ENCODE results near the gene BPGM. TPM values are rescaled to one million over a fixed set of nuclear protein-coding genes. Genes with fewer than 3 reads are reported as not detected.

The BPGM gene
- total RNA-seq, 1 donor from 2014 or later: 11.6 TPM

DNA sequence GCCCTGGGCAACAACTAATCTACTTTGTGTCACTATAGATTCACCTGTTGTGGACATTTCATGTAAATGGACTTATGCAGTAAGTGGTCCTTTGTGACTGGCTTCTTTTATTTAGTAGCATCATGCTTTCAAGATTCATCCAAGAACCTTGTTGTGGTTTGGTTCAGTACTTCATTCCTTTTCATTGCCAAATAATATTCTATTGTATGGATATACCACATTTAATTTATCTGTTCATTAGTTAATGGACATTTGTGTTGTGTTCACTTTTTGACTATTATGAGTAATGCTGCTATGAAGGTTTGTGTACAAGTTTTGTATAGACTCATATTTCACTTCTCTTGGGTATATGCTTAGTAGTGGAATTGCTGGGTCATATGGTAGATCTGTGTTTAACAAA lies 27.8 kb downstream of the BPGM start:
- TF ChIP-seq, protein P1, sequence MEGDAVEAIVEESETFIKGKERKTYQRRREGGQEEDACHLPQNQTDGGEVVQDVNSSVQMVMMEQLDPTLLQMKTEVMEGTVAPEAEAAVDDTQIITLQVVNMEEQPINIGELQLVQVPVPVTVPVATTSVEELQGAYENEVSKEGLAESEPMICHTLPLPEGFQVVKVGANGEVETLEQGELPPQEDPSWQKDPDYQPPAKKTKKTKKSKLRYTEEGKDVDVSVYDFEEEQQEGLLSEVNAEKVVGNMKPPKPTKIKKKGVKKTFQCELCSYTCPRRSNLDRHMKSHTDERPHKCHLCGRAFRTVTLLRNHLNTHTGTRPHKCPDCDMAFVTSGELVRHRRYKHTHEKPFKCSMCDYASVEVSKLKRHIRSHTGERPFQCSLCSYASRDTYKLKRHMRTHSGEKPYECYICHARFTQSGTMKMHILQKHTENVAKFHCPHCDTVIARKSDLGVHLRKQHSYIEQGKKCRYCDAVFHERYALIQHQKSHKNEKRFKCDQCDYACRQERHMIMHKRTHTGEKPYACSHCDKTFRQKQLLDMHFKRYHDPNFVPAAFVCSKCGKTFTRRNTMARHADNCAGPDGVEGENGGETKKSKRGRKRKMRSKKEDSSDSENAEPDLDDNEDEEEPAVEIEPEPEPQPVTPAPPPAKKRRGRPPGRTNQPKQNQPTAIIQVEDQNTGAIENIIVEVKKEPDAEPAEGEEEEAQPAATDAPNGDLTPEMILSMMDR (IDR thresholded peaks at IDR 0.05): no peak
- Mint-ChIP-seq H3K4me1 (ENCODE audit: unreplicated experiment) (peaks cover 12% of the 10 kb centered on the region), H3K9me3 (ENCODE audit: unreplicated experiment) (no peaks in the 10 kb centered on the region), H3K36me3 (ENCODE audit: unreplicated experiment) (peaks cover 6% of the 10 kb centered on the region), H3K27me3 (ENCODE audit: unreplicated experiment) (no peaks in the 10 kb centered on the region), H3K4me3 (ENCODE audit: unreplicated experiment) (no peak overlapping the region), H3K27ac (ENCODE audit: unreplicated experiment) (no peak overlapping the region)
- no peak for DNase-seq (ENCODE audit: extremely low spot score, unreplicated experiment)

DNA sequence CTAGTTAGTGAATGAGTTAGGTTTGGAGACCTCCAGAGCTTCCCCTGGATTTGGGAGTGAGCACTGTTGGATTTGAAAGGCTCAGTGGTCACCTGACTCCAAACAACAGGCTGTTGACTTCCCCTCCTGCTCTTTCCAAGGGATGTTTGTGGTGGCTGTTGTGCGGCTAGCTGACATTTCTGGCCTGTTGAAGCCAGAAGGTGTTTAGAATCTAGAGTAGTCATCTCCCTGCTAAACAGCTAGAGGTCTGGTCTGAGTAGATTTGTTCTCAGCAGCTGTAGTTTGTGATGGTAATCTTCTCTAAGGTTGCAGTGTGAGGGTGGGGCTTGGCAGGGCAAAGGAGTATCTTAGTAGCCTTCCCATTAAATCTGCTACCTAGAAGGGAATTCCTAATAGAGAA lies 30.1 kb downstream of the BPGM start:
- Mint-ChIP-seq H3K9me3 (ENCODE audit: unreplicated experiment) (no peaks in the 10 kb centered on the region), H3K4me1 (ENCODE audit: unreplicated experiment) (peaks cover 4% of the 10 kb centered on the region), H3K27me3 (ENCODE audit: unreplicated experiment) (no peaks in the 10 kb centered on the region), H3K36me3 (ENCODE audit: unreplicated experiment) (peaks cover 14% of the 10 kb centered on the region), H3K4me3 (ENCODE audit: unreplicated experiment) (no peak overlapping the region), H3K27ac (ENCODE audit: unreplicated experiment) (no peak overlapping the region)
- DNase-seq (ENCODE audit: extremely low spot score, unreplicated experiment): no peak
- TF ChIP-seq, protein P1 (IDR thresholded peaks at IDR 0.05): no peak

DNA sequence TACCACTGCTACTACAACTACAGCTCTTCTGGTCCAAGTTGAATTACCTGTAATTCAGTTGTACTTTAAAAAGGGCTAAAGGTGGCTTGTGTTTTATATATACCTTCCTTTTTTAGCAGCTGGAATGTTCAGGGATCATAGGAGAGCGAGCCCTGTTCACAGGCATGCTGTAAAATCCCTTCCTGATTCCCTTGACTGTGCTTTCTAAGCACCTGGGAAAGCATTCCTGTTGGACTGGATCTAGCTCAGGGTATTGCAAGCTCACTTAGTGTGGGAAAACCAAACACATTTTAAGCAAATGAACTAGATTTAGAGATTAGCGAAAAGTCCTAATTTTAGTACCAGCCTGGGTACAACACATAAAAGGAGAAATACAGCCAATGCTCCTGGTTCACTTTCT lies 31.5 kb downstream of the BPGM start:
- H3K4me3 Mint-ChIP-seq (ENCODE audit: unreplicated experiment): no peak overlapping the region
- no peak overlapping the region for H3K27ac Mint-ChIP-seq (ENCODE audit: unreplicated experiment)
- H3K36me3 Mint-ChIP-seq (ENCODE audit: unreplicated experiment): peaks cover 14% of the 10 kb centered on the region
- no peaks in the 10 kb centered on the region for H3K9me3 Mint-ChIP-seq (ENCODE audit: unreplicated experiment)
- peaks cover 4% of the 10 kb centered on the region for H3K4me1 Mint-ChIP-seq (ENCODE audit: unreplicated experiment)
- TF ChIP-seq, protein P1 (IDR thresholded peaks at IDR 0.05): no peak
- no peaks in the 10 kb centered on the region for H3K27me3 Mint-ChIP-seq (ENCODE audit: unreplicated experiment)
- no peak for DNase-seq (ENCODE audit: extremely low spot score, unreplicated experiment)

DNA sequence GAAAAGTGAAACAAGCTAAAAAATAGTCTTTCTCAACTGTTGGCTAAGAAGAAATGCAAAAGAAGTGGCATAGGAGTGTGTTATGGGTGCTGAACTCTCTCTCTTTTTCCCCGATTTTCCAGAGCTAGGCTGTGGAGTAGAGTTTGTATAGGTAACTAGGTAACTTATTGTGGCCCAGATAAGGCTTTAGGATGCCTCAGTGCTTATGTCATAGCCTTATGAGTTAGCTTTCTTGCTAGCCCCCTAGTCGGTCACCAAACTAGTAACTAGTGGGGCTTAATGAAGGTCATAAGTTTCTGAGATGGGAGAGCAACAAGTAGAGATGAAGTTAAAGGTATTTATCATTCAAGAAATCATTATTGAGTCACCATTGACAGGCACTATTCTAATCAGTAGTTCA lies 32.4 kb downstream of the BPGM start:
- no peak overlapping the region for H3K27ac Mint-ChIP-seq (ENCODE audit: unreplicated experiment)
- no peak for DNase-seq (ENCODE audit: extremely low spot score, unreplicated experiment)
- H3K9me3 Mint-ChIP-seq (ENCODE audit: unreplicated experiment): no peaks in the 10 kb centered on the region
- no peaks in the 10 kb centered on the region for H3K27me3 Mint-ChIP-seq (ENCODE audit: unreplicated experiment)
- H3K4me1 Mint-ChIP-seq (ENCODE audit: unreplicated experiment): peaks cover 4% of the 10 kb centered on the region
- TF ChIP-seq, protein P1 (IDR thresholded peaks at IDR 0.05): no peak
- H3K4me3 Mint-ChIP-seq (ENCODE audit: unreplicated experiment): no peak overlapping the region
- H3K36me3 Mint-ChIP-seq (ENCODE audit: unreplicated experiment): peaks cover 10% of the 10 kb centered on the region

DNA sequence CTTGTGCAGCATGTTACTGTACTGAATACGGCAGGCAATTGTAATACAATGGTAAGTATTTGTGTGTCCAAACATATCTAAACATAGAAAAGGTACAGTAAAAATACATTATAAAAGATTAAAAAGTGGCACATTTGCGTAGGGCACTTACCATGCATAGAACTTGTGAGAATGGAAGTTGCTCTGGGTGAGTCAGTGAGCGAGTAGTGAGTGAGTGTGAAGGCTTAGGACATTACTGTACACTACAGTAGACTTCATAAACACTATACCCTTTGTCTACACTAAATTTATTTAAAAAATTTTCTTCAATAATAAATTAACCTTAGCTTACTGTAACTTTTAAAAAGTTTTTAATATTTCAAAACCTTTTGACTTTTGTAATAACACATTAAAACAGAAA lies 37.5 kb downstream of the BPGM start:
- Mint-ChIP-seq H3K9me3 (ENCODE audit: unreplicated experiment) (no peaks in the 10 kb centered on the region), H3K4me3 (ENCODE audit: unreplicated experiment) (no peak overlapping the region), H3K4me1 (ENCODE audit: unreplicated experiment) (peaks cover 12% of the 10 kb centered on the region), H3K27ac (ENCODE audit: unreplicated experiment) (no peak overlapping the region), H3K36me3 (ENCODE audit: unreplicated experiment) (peaks cover 8% of the 10 kb centered on the region), H3K27me3 (ENCODE audit: unreplicated experiment) (no peaks in the 10 kb centered on the region)
- no peak for DNase-seq (ENCODE audit: extremely low spot score, unreplicated experiment)
- TF ChIP-seq, protein P1 (IDR thresholded peaks at IDR 0.05): no peak
